Karpas-422 (cell line): Measurements from ENCODE around the gene SYTL3. TPM values are rescaled to one million over a fixed set of nuclear protein-coding genes. Genes with fewer than 3 reads are reported as not detected.
"Not testable (repeated sequence)": the region's sequence is repeated elsewhere in the genome, so short reads cannot be mapped to it uniquely, and the experiment has no call there.

Experiments used
- DNase-seq: peaks from one replicate; pipeline ENCODE4 v3.0.0-alpha.2; 2015
- H2AFZ ChIP-seq: fragments of 200-600 bp; sonication (generic); 2 replicates; pipeline ENCODE4 v1.6.1; 2014; ENCODE audit warnings: antibody characterized with exemption, low read length, mixed read lengths
- H3K27ac ChIP-seq: fragments of 200-600 bp; sonication (generic); 2 replicates; pipeline ENCODE4 v1.5.1; 2014; ENCODE audit warnings: mild to moderate bottlenecking, low read length, moderate library complexity
- H3K27me3 ChIP-seq: fragments of 200-600 bp; sonication (generic); 2 replicates; pipeline ENCODE4 v1.6.1; 2014; ENCODE audit warnings: low read length, mixed read lengths
- H3K36me3 ChIP-seq: fragments of 200-600 bp; sonication (generic); 2 replicates; pipeline ENCODE4 v1.6.1; 2014; ENCODE audit warnings: low read length, mixed read lengths; ENCODE audit not compliant: insufficient read depth
- H3K4me1 ChIP-seq: fragments of 200-600 bp; sonication (generic); 2 replicates; pipeline ENCODE4 v1.6.1; 2014; ENCODE audit warnings: mild to moderate bottlenecking, low read length, mixed read lengths
- H3K4me2 ChIP-seq: fragments of 200-600 bp; sonication (generic); 2 replicates; pipeline ENCODE4 v1.6.1; 2014; ENCODE audit warnings: low read length, low read depth, mild to moderate bottlenecking; ENCODE audit not compliant: poor library complexity, severe bottlenecking
- H3K4me3 ChIP-seq: fragments of 200-600 bp; sonication (generic); 2 replicates; pipeline ENCODE4 v1.5.1; 2014; ENCODE audit warnings: mild to moderate bottlenecking, antibody characterized with exemption, low read length, mixed read lengths
- H3K79me2 ChIP-seq: fragments of 200-600 bp; sonication (generic); 2 replicates; pipeline ENCODE4 v1.6.1; 2014; ENCODE audit warnings: mild to moderate bottlenecking, low read length, mixed read lengths
- H3K9ac ChIP-seq: fragments of 200-600 bp; sonication (generic); 2 replicates; pipeline ENCODE4 v1.6.0; 2014; ENCODE audit warnings: low read length
- H3K9me2 ChIP-seq: fragments of 200-600 bp; sonication (generic), shearing (Covaris generic); replicated peaks from 2 replicates; pipeline ENCODE4 v1.6.0; 2014; ENCODE audit warnings: mild to moderate bottlenecking, low read length, moderate library complexity; ENCODE audit not compliant: insufficient read depth
- H3K9me3 ChIP-seq: fragments of 300-700, 200-600 bp; sonication (generic); 2 replicates; pipeline ENCODE4 v1.6.1; 2014; ENCODE audit warnings: low read length, mixed read lengths
- H4K20me1 ChIP-seq: fragments of 200-600 bp; sonication (generic); 2 replicates; pipeline ENCODE4 v1.6.1; 2014; ENCODE audit warnings: mild to moderate bottlenecking, antibody characterized with exemption, low read length, low read depth; ENCODE audit not compliant: insufficient read depth
- total RNA-seq: library from RNA; depleted of rRNA; stranded (reverse); fragments of >200 nt; shearing (Covaris generic); gene quantifications from 2 replicates; pipeline ENCODE4 v1.2.3, GENCODE V29; 2014; ENCODE audit warnings: low replicate concordance

The SYTL3 gene
- total RNA-seq, 1 experiment from 2014 or later = 0.41 TPM

DNA sequence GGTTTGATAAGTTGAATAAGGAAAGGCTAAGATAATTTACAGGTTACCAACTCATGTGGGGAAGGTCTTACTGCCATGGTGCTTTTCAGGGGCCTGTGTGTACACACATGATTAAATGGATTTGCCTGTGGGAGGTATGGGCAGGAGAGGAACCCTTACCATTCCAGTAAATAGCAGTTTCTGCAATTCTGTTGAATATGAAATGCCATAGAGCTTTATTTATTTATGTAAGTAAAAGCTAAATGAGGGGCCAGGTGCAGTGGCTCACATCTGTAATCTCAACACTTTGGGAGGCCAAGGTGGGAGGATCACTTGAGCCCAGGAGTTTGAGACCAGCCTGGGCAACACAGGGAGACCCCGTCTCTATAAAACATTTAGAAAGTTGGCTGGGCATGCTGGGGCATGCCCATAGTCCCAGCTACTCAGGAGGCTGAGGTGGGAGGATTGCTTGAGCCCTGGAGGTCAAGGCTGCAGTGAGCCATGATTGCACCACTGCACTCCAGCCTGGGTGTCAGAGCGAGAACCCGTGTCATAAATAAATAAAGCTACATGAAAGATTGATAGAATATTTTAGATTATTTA is 17.2 kb upstream of the SYTL3 start:
- not testable (repeated sequence) for H2AFZ ChIP-seq, H4K20me1 ChIP-seq, H3K27me3 ChIP-seq, H3K4me3 ChIP-seq, H3K9me3 ChIP-seq, H3K9me2 ChIP-seq, DNase-seq, H3K4me1 ChIP-seq, H3K27ac ChIP-seq, H3K4me2 ChIP-seq, H3K9ac ChIP-seq, H3K79me2 ChIP-seq
- H3K36me3 ChIP-seq = peaks cover 33% of the 10 kb centered on the region

- Histone ChIP-seq H3K9ac (no peak overlapping the region), H3K36me3 (peaks cover 35% of the 10 kb centered on the region), H3K79me2 (peaks cover 8% of the 10 kb centered on the region; the same call in 1 of the 2 replicates), H3K4me1 (peaks cover 6% of the 10 kb centered on the region), H3K9me2 (no peaks in the 10 kb centered on the region), H2AFZ (no peak overlapping the region), H3K27me3 (no peaks in the 10 kb centered on the region), H3K4me2 (no peak overlapping the region), H3K27ac (no peak overlapping the region), H4K20me1 (no peaks in the 10 kb centered on the region), H3K4me3 (no peak overlapping the region), H3K9me3 (no peaks in the 10 kb centered on the region)
- DNase-seq = no peak
Observed at GRCh38 chr6:158633127-158633526, 16.7 kb upstream of the SYTL3 start.

- no peaks in the 10 kb centered on the region for H3K4me1 ChIP-seq
- no peaks in the 10 kb centered on the region for H3K27me3 ChIP-seq
- H3K9me3 ChIP-seq = no peaks in the 10 kb centered on the region
- H4K20me1 ChIP-seq = 0 out of 2 replicates have a peak, but pooled peaks cover 7% of the 10 kb centered on the region
- H3K9me2 ChIP-seq = no peaks in the 10 kb centered on the region
- peaks cover 23% of the 10 kb centered on the region for H3K79me2 ChIP-seq
- no peak overlapping the region for H3K27ac ChIP-seq
- peaks cover 30% of the 10 kb centered on the region for H3K36me3 ChIP-seq
- no peak overlapping the region for H3K9ac ChIP-seq
- no peak for DNase-seq
- H2AFZ ChIP-seq = no peak overlapping the region
- no peak overlapping the region for H3K4me3 ChIP-seq
- H3K4me2 ChIP-seq = no peak overlapping the region
Observed at GRCh38 chr6:158634695-158635426, 15.0 kb upstream of the SYTL3 start.

GRCh38 chr6:158635427-158636073 is 14.3 kb upstream of the SYTL3 start:
- no peaks in the 10 kb centered on the region for H3K27me3 ChIP-seq
- H3K36me3 ChIP-seq = peaks cover 28% of the 10 kb centered on the region
- H2AFZ ChIP-seq = no peak overlapping the region
- no peak overlapping the region for H3K27ac ChIP-seq
- H3K79me2 ChIP-seq = peaks cover 29% of the 10 kb centered on the region
- H3K4me2 ChIP-seq = no peak overlapping the region
- no peak for DNase-seq
- H3K4me3 ChIP-seq = no peak overlapping the region
- H3K9me2 ChIP-seq = no peaks in the 10 kb centered on the region
- no peaks in the 10 kb centered on the region for H3K9me3 ChIP-seq
- no peaks in the 10 kb centered on the region for H3K4me1 ChIP-seq
- H3K9ac ChIP-seq = no peak overlapping the region
- H4K20me1 ChIP-seq = 0 out of 2 replicates have a peak, but pooled peaks cover 7% of the 10 kb centered on the region

DNA sequence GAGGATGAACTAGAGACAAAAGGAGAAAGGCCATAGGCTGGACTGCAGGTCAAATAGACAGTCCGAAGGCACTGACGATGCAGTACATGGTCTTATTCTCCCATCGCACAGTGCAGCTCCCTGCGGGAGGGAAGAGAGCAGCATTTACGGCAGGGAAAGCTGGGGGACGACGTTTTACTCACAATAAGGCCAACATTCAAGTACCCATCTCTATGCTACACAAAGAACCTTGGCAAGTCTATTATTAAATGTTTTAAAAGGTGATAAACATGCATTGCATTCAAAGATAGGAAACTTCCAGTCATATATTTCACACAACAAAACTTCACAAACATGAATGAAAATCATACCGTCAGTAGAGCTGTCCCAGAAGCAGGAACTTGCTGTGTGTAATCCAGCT is 13.1 kb upstream of the SYTL3 start:
- H3K4me1 ChIP-seq = no peaks in the 10 kb centered on the region
- H3K27ac ChIP-seq = no peak overlapping the region

DNA sequence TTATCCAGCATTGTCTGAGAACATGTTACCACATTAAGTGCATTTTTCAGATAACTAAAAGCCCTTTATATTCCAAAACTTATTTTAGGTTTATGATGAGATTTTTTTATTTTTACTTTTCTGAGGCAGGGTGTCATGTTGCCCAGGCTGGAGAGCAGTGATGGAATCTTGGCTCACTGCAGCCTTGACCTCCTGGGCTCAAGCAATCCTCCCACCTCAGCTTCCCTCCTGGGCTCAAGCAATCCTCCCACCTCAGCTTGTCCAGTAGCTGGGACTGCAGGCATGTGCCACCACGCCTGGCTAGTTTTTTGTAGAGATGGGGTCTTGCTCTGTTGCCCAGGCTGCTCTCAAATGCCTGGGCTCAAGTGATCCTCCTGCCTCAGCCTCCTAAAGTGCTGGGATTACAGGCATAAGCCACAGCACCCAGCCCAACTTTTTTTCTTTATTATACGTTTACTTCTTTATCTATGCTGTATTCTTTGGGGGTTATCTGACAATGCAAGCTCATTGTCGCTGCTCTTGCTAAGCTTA is 11.5 kb upstream of the SYTL3 start:
- Histone ChIP-seq H3K79me2 (peaks cover 57% of the 10 kb centered on the region), H3K9ac (no peak overlapping the region), H3K4me2 (no peak overlapping the region), H3K27me3 (no peaks in the 10 kb centered on the region), H4K20me1 (0 out of 2 replicates have a peak, but pooled peaks cover 7% of the 10 kb centered on the region), H3K9me3 (no peaks in the 10 kb centered on the region), H2AFZ (no peak overlapping the region), H3K27ac (no peak overlapping the region), H3K36me3 (peaks cover 33% of the 10 kb centered on the region), H3K9me2 (no peaks in the 10 kb centered on the region), H3K4me1 (peaks cover 8% of the 10 kb centered on the region), H3K4me3 (no peak overlapping the region)
- DNase-seq = no peak

More for the DNA sequence above, 13.1 kb upstream of the SYTL3 start:
- DNase-seq = no peak
- no peak overlapping the region for H3K4me3 ChIP-seq
- no peaks in the 10 kb centered on the region for H3K9me3 ChIP-seq
- no peaks in the 10 kb centered on the region for H3K9me2 ChIP-seq
- H3K27me3 ChIP-seq = no peaks in the 10 kb centered on the region
- H3K36me3 ChIP-seq = peaks cover 29% of the 10 kb centered on the region
- H3K79me2 ChIP-seq = peaks cover 41% of the 10 kb centered on the region
- H4K20me1 ChIP-seq = 0 out of 2 replicates have a peak, but pooled peaks cover 7% of the 10 kb centered on the region
- no peak overlapping the region for H3K4me2 ChIP-seq
- no peak overlapping the region for H3K9ac ChIP-seq
- H2AFZ ChIP-seq = no peak overlapping the region

GRCh38 chr6:158639056-158639455 is 10.8 kb upstream of the SYTL3 start:
- Histone ChIP-seq H3K4me1 (peaks cover 8% of the 10 kb centered on the region), H4K20me1 (0 out of 2 replicates have a peak, but pooled peaks cover 7% of the 10 kb centered on the region), H2AFZ (no peak overlapping the region), H3K9me2 (no peaks in the 10 kb centered on the region), H3K4me2 (no peak overlapping the region), H3K27ac (no peak overlapping the region), H3K36me3 (peaks cover 33% of the 10 kb centered on the region), H3K79me2 (peaks cover 64% of the 10 kb centered on the region), H3K27me3 (no peaks in the 10 kb centered on the region), H3K9ac (no peak overlapping the region), H3K9me3 (no peaks in the 10 kb centered on the region), H3K4me3 (no peak overlapping the region)
- DNase-seq = no peak

DNA sequence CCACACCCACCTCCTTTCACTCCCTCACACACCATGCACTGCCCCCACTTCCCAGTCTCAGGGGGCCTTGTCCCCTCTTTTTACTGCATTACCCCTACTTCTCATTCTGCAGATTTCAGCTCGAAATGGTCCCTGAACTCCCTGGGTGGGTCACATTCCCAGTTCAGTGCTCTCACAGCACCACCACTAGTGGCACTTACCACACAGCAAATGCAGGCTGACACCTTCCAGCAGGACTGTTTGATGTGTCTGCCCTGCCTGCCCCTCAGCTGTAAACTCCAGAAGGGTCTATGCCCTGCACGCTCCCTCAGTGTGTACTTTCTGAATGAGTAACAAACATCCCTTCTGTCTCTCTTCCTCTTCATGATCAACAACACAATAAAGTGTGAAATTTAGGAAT is 9.3 kb upstream of the SYTL3 start:
- DNase-seq = no peak
- H3K9ac ChIP-seq = no peak overlapping the region
- no peaks in the 10 kb centered on the region for H3K9me2 ChIP-seq
- 0 out of 2 replicates have a peak, but pooled peaks cover 7% of the 10 kb centered on the region for H4K20me1 ChIP-seq
- H3K4me2 ChIP-seq = no peak overlapping the region
- H3K79me2 ChIP-seq = peaks cover 68% of the 10 kb centered on the region
- H3K4me1 ChIP-seq = peaks cover 16% of the 10 kb centered on the region
- no peak overlapping the region for H2AFZ ChIP-seq
- no peak overlapping the region for H3K27ac ChIP-seq
- no peak overlapping the region for H3K4me3 ChIP-seq
- H3K27me3 ChIP-seq = no peaks in the 10 kb centered on the region
- no peaks in the 10 kb centered on the region for H3K9me3 ChIP-seq
- peaks cover 24% of the 10 kb centered on the region for H3K36me3 ChIP-seq
